PC-3 (cell line): Measurements from ENCODE around the gene TAOK1. TPM values are rescaled to one million over a fixed set of nuclear protein-coding genes. Genes with fewer than 3 reads are reported as not detected.

Experiments used
- ATAC-seq: fragments of 200-7000 bp; cut with Tn5 transposase; 2 replicates; pipeline ENCODE4 v1.9.1; 2020; ENCODE audit warnings: mild to moderate bottlenecking, moderate library complexity
- BruUV-seq: library from RNA; stranded (reverse); fragments of 400-500 nt; replicated peaks from 2 replicates; lab custom pipeline; 2021; lab: Mats Ljungman, UMichigan
- CTCF ChIA-PET: fragments of 300-600 bp; sonication (Branson Sonifier 250); formaldehyde crosslinking; loops from one replicate; lab custom pipeline; 2022; ENCODE audit warnings: antibody characterized with exemption; lab: Charles Lee
- POLR2A ChIA-PET: fragments of 300-600 bp; sonication (Branson Sonifier 250); formaldehyde crosslinking; loops from one replicate; lab custom pipeline; 2022; ENCODE audit warnings: antibody characterized with exemption; ENCODE audit not compliant: unreplicated experiment; lab: Charles Lee
- DNase-seq: peaks from one replicate; pipeline ENCODE4 v3.0.0-alpha.2; 2015
- H2AFZ ChIP-seq: fragments of 300-600 bp; sonication (generic); 2 replicates; pipeline ENCODE4 v1.6.0; 2016; ENCODE audit warnings: antibody characterized with exemption, low read length
- H3F3A ChIP-seq: fragments of 300-600 bp; sonication (generic); one replicate; pipeline ENCODE4 v1.6.0; 2017; ENCODE audit warnings: antibody characterized with exemption, low read length, control low read depth, mild to moderate bottlenecking; ENCODE audit not compliant: unreplicated experiment
- H3K27ac ChIP-seq: fragments of 300-600 bp; sonication (generic); 2 replicates; pipeline ENCODE4 v1.5.1; 2016; ENCODE audit warnings: mild to moderate bottlenecking, low read length
- H3K27me3 ChIP-seq: fragments of 300-600 bp; sonication (generic); 2 replicates; pipeline ENCODE4 v1.6.1; 2016; ENCODE audit warnings: low read length, mixed read lengths
- H3K36me3 ChIP-seq: fragments of 300-600 bp; sonication (generic); 2 replicates; pipeline ENCODE4 v1.6.1; 2016; ENCODE audit warnings: low read depth, mixed run types, low read length, mixed read lengths
- H3K4me1 ChIP-seq: fragments of 300-600 bp; sonication (generic); 2 replicates; pipeline ENCODE4 v1.5.1; 2016; ENCODE audit warnings: low read length; ENCODE audit not compliant: insufficient read depth
- H3K4me2 ChIP-seq: fragments of 300-600 bp; sonication (generic); 2 replicates; pipeline ENCODE4 v1.6.0; 2016; ENCODE audit warnings: low read length
- H3K4me3 ChIP-seq: fragments of 300-600 bp; sonication (generic); 2 replicates; pipeline ENCODE4 v1.5.1; 2016; ENCODE audit warnings: mild to moderate bottlenecking, low read length, mixed read lengths
- H3K79me2 ChIP-seq: fragments of 300-600 bp; sonication (generic); 2 replicates; pipeline ENCODE4 v1.6.1; 2017; ENCODE audit warnings: low read length, mixed read lengths
- H3K9ac ChIP-seq: fragments of 300-600 bp; sonication (generic); 2 replicates; pipeline ENCODE4 v1.6.0; 2016; ENCODE audit warnings: mild to moderate bottlenecking, low read length
- H3K9me2 ChIP-seq: fragments of 300-600 bp; sonication (generic); replicated peaks from 2 replicates; pipeline ENCODE4 v1.6.1; 2016; ENCODE audit warnings: mixed run types, low read length, mixed read lengths
- H3K9me3 ChIP-seq: fragments of 300-600 bp; sonication (generic); 2 replicates; pipeline ENCODE4 v1.6.1; 2016; ENCODE audit warnings: low read length, mixed read lengths
- H4K20me1 ChIP-seq: fragments of 300-600 bp; sonication (generic); 2 replicates; pipeline ENCODE4 v1.6.1; 2016; ENCODE audit warnings: low read length, mixed read lengths
- CTCF ChIP-seq: fragments of 300-600 bp; sonication (generic); conservative IDR thresholded peaks from 2 replicates; pipeline ENCODE4 v1.5.1; 2017; ENCODE audit warnings: antibody characterized with exemption, low read depth, mild to moderate bottlenecking, low read length
- EZH2 ChIP-seq: fragments of 300-600 bp; sonication (generic); IDR thresholded peaks from one replicate; pipeline ENCODE4 v1.6.1; 2017; ENCODE audit warnings: antibody characterized with exemption, mild to moderate bottlenecking, low read length; ENCODE audit not compliant: unreplicated experiment
- EZH2phosphoT487 ChIP-seq: fragments of 300-600 bp; sonication (generic); IDR thresholded peaks from 2 replicates; pipeline ENCODE4 v1.6.1; 2018; ENCODE audit warnings: mild to moderate bottlenecking, antibody characterized with exemption, low read length, borderline replicate concordance
- intact Hi-C: fragments of 100-400 bp; cut with micrococcal nuclease; formaldehyde crosslinking; loops from 2 replicates; pipeline ENCODE4 v1.9.0; 2023
- total RNA-seq: library from RNA; depleted of rRNA; stranded (reverse); fragments of >200 nt; gene quantifications from 2 replicates; pipeline ENCODE4 v1.2.3, GENCODE V29; 2014

TAOK1 gene
- total RNA-seq, 1 experiment from 2014 or later = 17.3 TPM

DNA sequence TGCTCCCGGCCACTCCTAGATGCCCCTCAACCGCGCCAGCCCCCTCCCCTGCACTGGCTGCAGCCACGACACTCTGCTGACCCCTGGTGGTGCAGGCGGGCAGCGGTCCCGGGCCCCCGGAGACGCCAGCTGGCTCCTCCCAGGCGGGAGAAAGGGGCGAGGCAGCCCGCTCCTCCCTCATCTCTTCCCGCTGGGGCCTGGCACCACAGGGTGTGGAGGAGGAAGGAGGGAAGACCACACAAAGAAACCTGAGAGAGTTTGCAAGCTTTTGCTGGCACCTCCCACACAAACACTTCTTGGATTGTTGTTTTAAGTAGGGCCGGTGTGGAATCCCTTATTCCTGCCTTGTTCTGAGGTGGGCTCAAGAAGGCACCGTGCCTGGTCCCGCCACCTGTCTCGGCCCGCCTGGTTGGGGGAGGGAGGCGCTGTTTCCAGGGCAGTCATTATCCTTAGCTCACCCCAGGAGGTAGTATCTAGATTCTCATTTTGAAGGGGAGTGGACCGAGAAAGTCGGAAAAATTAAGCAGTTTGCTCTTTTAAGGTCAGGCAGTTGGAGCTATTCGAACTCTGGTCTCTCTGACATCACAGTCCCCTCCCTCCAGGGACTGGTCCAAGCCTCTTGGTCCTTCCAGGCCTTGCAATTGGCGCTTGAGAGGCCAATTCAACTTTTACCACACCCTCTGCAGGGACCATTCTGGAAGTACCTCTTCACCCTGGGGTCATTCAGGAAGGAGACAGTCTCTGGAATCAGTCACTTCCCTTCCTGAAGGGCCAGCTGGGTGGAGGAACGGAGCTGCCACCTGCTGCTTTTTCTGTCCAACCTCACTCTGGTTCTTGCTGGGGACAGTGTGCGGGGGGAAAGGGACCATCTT, 201.8 kb downstream of the TAOK1 start:
- Histone ChIP-seq H3K36me3 (no peaks in the 10 kb centered on the region), H3K27ac (0 out of 2 replicates have a peak overlapping the region, but pooled peaks have one; percentile 8), H3K9me3 (no peaks in the 10 kb centered on the region), H3K9me2 (no peaks in the 10 kb centered on the region), H3F3A (no peaks in the 10 kb centered on the region), H3K27me3 (no peaks in the 10 kb centered on the region), H3K4me1 (peaks cover 49% of the 10 kb centered on the region), H2AFZ (peak overlapping the region; percentile 69), H3K4me2 (peak overlapping the region; percentile 82), H3K4me3 (peak overlapping the region; percentile 13; the same call in 1 of the 2 replicates), H3K9ac (no peak overlapping the region), H3K79me2 (peaks cover 28% of the 10 kb centered on the region), H4K20me1 (no peaks in the 10 kb centered on the region)
- intact Hi-C loops = no loop called here
- TF ChIP-seq EZH2phosphoT487 = no peak
- TF ChIP-seq CTCF = peak; percentile 83
- BruUV-seq = no TSS peak
- peak; percentile 63 for ATAC-seq
- DNase-seq = peak; percentile 80
- POLR2A ChIA-PET = no interaction called here
- CTCF ChIA-PET = interaction anchor here (0.6 to 2.5 kb wide), 6 partner anchors 13 to 873 kb away, joined by 3 to 26 read pairs (median 4); no protein-coding TSS in a partner anchor

- H3K4me1 ChIP-seq = peaks cover 46% of the 10 kb centered on the region
- POLR2A ChIA-PET = no interaction called here
Measured at GRCh38 chr17:29592850-29593551, 202.8 kb downstream of the TAOK1 start, which contains the start of gene ANKRD13B. Gene ANKRD13B, plus strand, starts transcription at chr17:29593132. Its CDS starts 490 bp downstream, at chr17:29593622.

More at GRCh38 chr17:29592850-29593551, 202.8 kb downstream of the TAOK1 start, which contains the start of gene ANKRD13B:
- Histone ChIP-seq H3K4me3 (peak within 1 kb of the TSS; percentile 75), H3K79me2 (peaks cover 18% of the 10 kb centered on the region), H3F3A (no peaks in the 10 kb centered on the region), H4K20me1 (no peaks in the 10 kb centered on the region), H3K9me3 (no peaks in the 10 kb centered on the region), H3K27ac (0 out of 2 replicates have a peak within 1 kb of the TSS, but pooled peaks have one; percentile 8), H3K27me3 (no peaks in the 10 kb centered on the region), H3K4me2 (peak within 1 kb of the TSS; percentile 89), H3K36me3 (no peaks in the 10 kb centered on the region), H2AFZ (peak within 1 kb of the TSS; percentile 86), H3K9me2 (no peaks in the 10 kb centered on the region), H3K9ac (peak within 1 kb of the TSS; percentile 51)
- DNase-seq (no peak), ATAC-seq (no peak)
- BruUV-seq = no TSS peak
- CTCF ChIA-PET = interaction anchor here (1.6 to 2.5 kb wide), 2 partner anchors 25 to 223 kb away, joined by 6 to 26 read pairs; no protein-coding TSS in a partner anchor
- intact Hi-C loops = no loop called here
- TF ChIP-seq EZH2phosphoT487 (no peak), EZH2 (no peak), CTCF (no peak)
